HepG2 (cell line): ENCODE results near the gene SYVN1. TPM values are rescaled to one million over a fixed set of nuclear protein-coding genes. Genes with fewer than 3 reads are reported as not detected.

Experiments used
- ATAC-seq: fragments of 200-7000 bp; cut with Tn5 transposase; 3 replicates; pipeline ENCODE4 v1.9.1; 2020; ENCODE audit warnings: mild to moderate bottlenecking, moderate library complexity
- BruUV-seq: library from RNA; stranded (reverse); fragments of 400-500 nt; replicated peaks from 2 replicates; lab custom pipeline; 2021; lab: Mats Ljungman, UMichigan
- CTCF ChIA-PET: fragments of 300-600 bp; formaldehyde crosslinking; extraction: SDS; loops from one replicate; lab custom pipeline; 2021; ENCODE audit warnings: low total read pairs, inconsistent platforms, low intra/inter-chr PET ratio; lab: Yijun Ruan, JAX
- POLR2A ChIA-PET: fragments of 350-600 bp; sonication (Branson Sonifier 250); formaldehyde crosslinking; loops from one replicate; lab custom pipeline; 2020; ENCODE audit warnings: antibody characterized with exemption, inconsistent platforms; lab: Yijun Ruan, JAX
- DNase-seq: peaks from one replicate; pipeline ENCODE4 v3.0.0-alpha.2; 2015; ENCODE audit warnings: low spot score
- FAIRE-seq: peaks from 3 replicates; lab custom pipeline; 2011; peaks lifted over from hg19 to GRCh38; lab: Jason Lieb, UNC
- H2AFZ ChIP-seq: one replicate; pipeline ENCODE4 v1.6.1; 2011; ENCODE audit warnings: low read length, inconsistent platforms
- H3K27ac ChIP-seq: fragments of 300-600 bp; 3 replicates; pipeline ENCODE4 v1.8.0; 2011; ENCODE audit warnings: mixed run types, mild to moderate bottlenecking, mixed read lengths, low read length, inconsistent platforms; ENCODE audit not compliant: insufficient read depth; ENCODE audit errors: extremely low read length
- H3K27me3 ChIP-seq, 2 experiments: fragments of 200-600 bp in 1 of 2; 2 replicates in 1 of 2; 3 replicates in 1 of 2; pipeline versions ENCODE4 v1.6.0 to v1.8.0; 2011; ENCODE audit warnings: low read length in 2 of 2, mild to moderate bottlenecking in 2 of 2, moderate library complexity in 2 of 2, inconsistent platforms in 1 of 2; ENCODE audit not compliant: insufficient read depth in 2 of 2, control insufficient read depth in 1 of 2
- H3K36me3 ChIP-seq, 2 experiments: fragments of 200-600 bp in 1 of 2; replicated peaks in 1 of 2; 2 replicates in 1 of 2; 3 replicates in 1 of 2; pipeline versions ENCODE4 v1.5.1 to v1.8.0; 2011; ENCODE audit warnings: low read length in 2 of 2, inconsistent platforms in 1 of 2; ENCODE audit not compliant: insufficient read depth in 2 of 2, control insufficient read depth in 1 of 2
- H3K4me1 ChIP-seq: 2 replicates; pipeline ENCODE4 v1.5.1; 2012; ENCODE audit warnings: low read length, inconsistent platforms; ENCODE audit not compliant: insufficient read depth
- H3K4me2 ChIP-seq: 2 replicates; pipeline ENCODE4 v1.6.0; 2011; ENCODE audit warnings: low read depth, low read length, inconsistent platforms
- H3K4me3 ChIP-seq, 3 experiments: fragments of 200-600 bp in 1 of 3; sonication (generic), shearing (Covaris generic) in 1 of 3; replicated peaks in 1 of 3; 2 replicates each; pipeline ENCODE4 v1.5.1; 2011 to 2016; ENCODE audit warnings: low read length in 3 of 3, inconsistent platforms in 2 of 3, low read depth in 2 of 3, mild to moderate bottlenecking in 2 of 3, control low read depth in 1 of 3, mixed read lengths in 1 of 3; ENCODE audit not compliant: insufficient read depth in 1 of 3
- H3K79me2 ChIP-seq: one replicate; pipeline ENCODE4 v1.6.1; 2011; ENCODE audit warnings: low read length, inconsistent platforms; ENCODE audit not compliant: insufficient read depth
- H3K9ac ChIP-seq: 2 replicates; pipeline ENCODE4 v1.6.0; 2011; ENCODE audit warnings: mild to moderate bottlenecking, low read depth, low read length, inconsistent platforms; ENCODE audit not compliant: insufficient read depth
- H3K9me3 ChIP-seq: 2 replicates; pipeline ENCODE4 v1.5.1; 2012; ENCODE audit warnings: mild to moderate bottlenecking, low read length
- H4K20me1 ChIP-seq: 2 replicates; pipeline ENCODE4 v1.6.0; 2011; ENCODE audit warnings: inconsistent platforms, mild to moderate bottlenecking, low read length, moderate library complexity; ENCODE audit not compliant: insufficient read depth
- CTCF ChIP-seq: sonication (generic); formaldehyde crosslinking; IDR thresholded peaks from 2 replicates; pipeline ENCODE4 v1.5.0; 2020; ENCODE audit warnings: mild to moderate bottlenecking, missing genetic modification reagents, moderate library complexity
- DR1 ChIP-seq: sonication (generic); formaldehyde crosslinking; IDR thresholded peaks from 2 replicates; pipeline ENCODE4 v1.8.0; 2021; ENCODE audit warnings: mild to moderate bottlenecking, missing genetic modification reagents, inconsistent platforms
- GMEB1 ChIP-seq: sonication (generic); formaldehyde crosslinking; IDR thresholded peaks from 2 replicates; pipeline ENCODE4 v1.5.1; 2020; ENCODE audit warnings: missing genetic modification reagents, mild to moderate bottlenecking, borderline replicate concordance
- HNF1B ChIP-seq: sonication (generic); formaldehyde crosslinking; IDR thresholded peaks from 2 replicates; pipeline ENCODE4 v1.5.1; 2020; ENCODE audit warnings: mild to moderate bottlenecking, moderate library complexity, missing genetic modification reagents
- HNF4G ChIP-seq, 2 experiments: sonication (generic) in 1 of 2; formaldehyde crosslinking in 1 of 2; IDR thresholded peaks; 2 replicates each; pipeline versions ENCODE4 v1.4.0 to v1.6.1; 2011 to 2020; ENCODE audit warnings: borderline replicate concordance in 2 of 2, low read depth in 2 of 2, mild to moderate bottlenecking in 2 of 2, low read length in 1 of 2, missing genetic modification reagents in 1 of 2, moderate library complexity in 1 of 2
- KDM3A ChIP-seq: IDR thresholded peaks from 2 replicates; pipeline ENCODE4 v1.6.1; 2018; ENCODE audit warnings: low read depth, missing compliant biosample characterization
- RBM22 ChIP-seq: fragments of 200-400 bp; formaldehyde crosslinking; optimal IDR thresholded peaks from 2 replicates; pipeline ENCODE3; 2017; ENCODE audit warnings: mild to moderate bottlenecking, low read length, moderate library complexity
- SRSF9 ChIP-seq: fragments of 200-400 bp; formaldehyde crosslinking; IDR thresholded peaks from 2 replicates; pipeline ENCODE4 v1.6.1; 2018; ENCODE audit warnings: borderline replicate concordance, mild to moderate bottlenecking, low read depth, low read length; ENCODE audit not compliant: insufficient read depth, poor library complexity, severe bottlenecking
- YY1 ChIP-seq: IDR thresholded peaks from 2 replicates; pipeline ENCODE4 v1.6.1; 2011; ENCODE audit warnings: low read length, low read depth, moderate library complexity, mild to moderate bottlenecking; ENCODE audit not compliant: insufficient read depth, insufficient replicate concordance
- ZNF614 ChIP-seq: IDR thresholded peaks from 2 replicates; pipeline ENCODE4 v1.6.1; 2018; ENCODE audit warnings: missing biosample characterization, missing genetic modification reagents, inconsistent platforms, borderline replicate concordance
- ZNF687 ChIP-seq: sonication (generic); formaldehyde crosslinking; IDR thresholded peaks from 2 replicates; pipeline ENCODE4 v1.5.1; 2020; ENCODE audit warnings: mild to moderate bottlenecking, missing genetic modification reagents, moderate library complexity
- WGBS: methylation state at CpG from one replicate; pipeline ENCODE4 v1.1.6; 2017; ENCODE audit warnings: low lambda C conversion rate; 5-methylcytosine and 5-hydroxymethylcytosine counted together
- in situ Hi-C: cut with HindIII; loops from 2 replicates; pipeline ENCODE4 v1.10.0; 2017; ENCODE audit warnings: low pct_unique_long_range_greater_than_20kb; ENCODE audit not compliant: extremely low pct_ligation_motif_present
- intact Hi-C: fragments of 100-400 bp; cut with micrococcal nuclease; formaldehyde crosslinking; loops from one replicate; pipeline ENCODE4 v1.10.0; 2022; ENCODE audit not compliant: unreplicated experiment
- polyA plus RNA-seq, 8 experiments: library from polyadenylated mRNA; depleted of rRNA in 3 of 8; stranded (reverse) in 7 of 8; unstranded in 1 of 8; fragments of >200 nt; fragmentation: Illumina TruSeq in 4 of 8; extraction: Trizol in 4 of 8; gene quantifications; 2 replicates each; pipeline versions ENCODE4 v1.2.1 to v1.2.3, GENCODE V29; 2011 to 2016; ENCODE audit warnings: low read depth in 4 of 8, missing spikeins in 1 of 8, mixed read lengths in 1 of 8; ENCODE audit not compliant: insufficient read depth in 1 of 8
- total RNA-seq, 5 experiments: library from RNA; depleted of rRNA; stranded (reverse); fragments of >200 nt; fragmentation: Illumina TruSeq; extraction: Trizol; gene quantifications; 2 replicates each; pipeline ENCODE4 v1.2.3, GENCODE V29; 2016; ENCODE audit warnings: low read depth in 1 of 5

SYVN1 gene
- total and polyA plus RNA-seq, 2 of the 13 experiments (the other 11 are each of a cell fraction or from before 2014, with no cell fraction given): 10.3 to 22.5 TPM

- ChIA-PET CTCF (interaction anchor here (0.6 to 1.5 kb wide), 3 partner anchors 70 to 143 kb away, joined by 3 to 9 read pairs (median 4); partner anchors contain the start of gene ARL2), POLR2A (interaction anchor here (0.8 to 5.0 kb wide), 18 partner anchors 9 to 332 kb away, joined by 3 to 86 read pairs (median 8); partner anchors contain the start of genes BATF2, CAPN1, DPF2 and FAU)
- peak overlapping the region; percentile 45; the same call in 1 of the 2 replicates for H3K9ac ChIP-seq
- in situ Hi-C loops (loop anchor here (5.0 kb wide), 1 partner anchor 72 kb away; the partner anchor contains the start of gene CAPN1), intact Hi-C loops (loop anchor here (2.0 kb wide), 1 partner anchor 14 kb away; the partner anchor contains the start of gene VPS51)
- 0% methylated on average over 7 of the region's 18 CpGs for WGBS
- BruUV-seq: no TSS peak
- peak; percentile 24 for ATAC-seq
- H3K4me1 ChIP-seq: peaks cover 24% of the 10 kb centered on the region
- peak overlapping the region; percentile 60 for H3K27ac ChIP-seq
- DNase-seq: peak; percentile 68
- peaks cover 6 to 21% of the 10 kb centered on the region in 2 experiments; a peak in 4 of 5 replicates for H3K36me3 ChIP-seq
- FAIRE-seq: peak; percentile 74
- H2AFZ ChIP-seq: no peak overlapping the region
- H3K27me3 ChIP-seq: no peaks in the 10 kb centered on the region
- no peaks in the 10 kb centered on the region for H3K9me3 ChIP-seq
- peaks cover 7% of the 10 kb centered on the region for H3K79me2 ChIP-seq
- peak overlapping the region; percentile 22 to 95 (median 40) for H3K4me3 ChIP-seq
- H3K4me2 ChIP-seq: peak overlapping the region; percentile 82
- H4K20me1 ChIP-seq: no peaks in the 10 kb centered on the region
- TF ChIP-seq DR1 (CRISPR knock-in tag) (peak; percentile 21; the same call in 1 of the 2 replicates), SRSF9 (no peak), KDM3A (CRISPR knock-in tag) (0 out of 2 replicates have a peak, but pooled peaks have one; percentile 42), HNF4G (IDR thresholded peaks at IDR 0.05; ENCODE audit: borderline replicate concordance, low read depth, low read length) (no peak), HNF4G (CRISPR knock-in tag; IDR thresholded peaks at IDR 0.05; ENCODE audit: borderline replicate concordance, low read depth) (0 out of 2 replicates have a peak, but pooled peaks have one; percentile 31), GMEB1 (CRISPR knock-in tag) (0 out of 2 replicates have a peak, but pooled peaks have one; percentile 19), CTCF (peak; percentile 91), ZNF614 (CRISPR knock-in tag) (0 out of 2 replicates have a peak, but pooled peaks have one; percentile 44), ZNF687 (CRISPR knock-in tag) (peak; percentile 58), HNF1B (CRISPR knock-in tag) (peak; percentile 17; the same call in 1 of the 2 replicates), YY1 (peak; percentile 29), RBM22 (peak; percentile 79)
Observed at GRCh38 chr11:65110354-65110861, 23.9 kb downstream of the SYVN1 start.
